ENCODE data around the gene MCC.

DNA sequence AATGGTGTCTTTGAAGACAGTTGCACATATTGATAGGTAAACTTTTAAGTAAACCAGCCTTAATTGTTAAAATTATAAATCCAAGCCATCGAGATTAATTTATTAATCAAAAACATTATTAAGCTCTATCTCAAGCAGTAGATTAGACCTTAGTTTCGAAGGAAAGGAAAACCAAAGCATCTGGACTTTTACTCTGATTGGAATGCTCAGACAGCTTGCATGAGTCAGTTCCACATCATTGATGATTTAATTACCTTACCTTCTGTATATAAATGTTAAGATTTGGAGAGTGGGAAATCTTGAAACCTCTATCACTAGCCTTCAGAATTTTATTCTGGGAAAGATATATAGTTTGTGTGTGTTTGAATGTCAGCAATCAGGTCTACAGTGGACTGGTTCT, 487.8 kb downstream of the MCC start:
- TF ChIP-seq SUZ12 (IDR thresholded peaks at IDR 0.05; ENCODE audit: extremely low read depth, insufficient read depth, insufficient read length) (no peak), YY1 (IDR thresholded peaks at IDR 0.05; ENCODE audit: insufficient read depth, insufficient read length) (no peak), ZNF274 (IDR thresholded peaks at IDR 0.05; ENCODE audit: low read depth, low read length) (no peak)
